ENCODE data around the gene MRPS34.
A peak's percentile ranks its signal among the peaks of the same experiment; 100 is the strongest.

MRPS34 gene

DNA sequence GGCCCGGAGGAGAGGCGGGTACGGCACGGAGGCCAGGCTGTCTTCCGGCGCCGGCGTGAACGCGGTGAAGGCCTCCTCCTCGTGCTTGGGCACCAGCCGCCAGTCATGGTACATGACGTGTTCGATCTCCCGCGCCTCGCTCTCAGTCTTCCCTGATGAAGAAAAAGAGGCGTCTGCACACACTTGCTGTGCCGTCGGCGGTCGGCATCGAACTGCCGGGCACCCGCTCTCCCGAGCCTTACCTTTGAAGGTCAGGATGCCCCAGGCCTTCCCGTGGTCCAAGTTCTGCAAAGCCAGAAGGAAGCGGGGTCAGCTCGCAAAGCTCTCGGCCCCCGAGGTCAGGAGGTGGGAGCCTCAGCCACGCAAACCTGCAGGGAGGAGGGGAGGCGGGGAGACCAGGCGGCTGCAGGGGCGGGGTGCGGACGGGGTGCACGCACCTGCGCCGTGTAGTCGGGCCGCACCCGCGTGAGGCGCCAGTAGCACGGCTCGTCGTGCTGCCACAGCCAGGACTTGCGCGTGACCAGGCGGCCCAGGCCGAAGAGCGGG lies 499 bp downstream of the MRPS34 start, which contains the start of gene EME2:
TSS of gene EME2 (plus strand) at position 449 of the 546 bp plus-strand sequence. CDS start 418 bp downstream, outside the sequence.
- TF ChIP-seq, protein P1, sequence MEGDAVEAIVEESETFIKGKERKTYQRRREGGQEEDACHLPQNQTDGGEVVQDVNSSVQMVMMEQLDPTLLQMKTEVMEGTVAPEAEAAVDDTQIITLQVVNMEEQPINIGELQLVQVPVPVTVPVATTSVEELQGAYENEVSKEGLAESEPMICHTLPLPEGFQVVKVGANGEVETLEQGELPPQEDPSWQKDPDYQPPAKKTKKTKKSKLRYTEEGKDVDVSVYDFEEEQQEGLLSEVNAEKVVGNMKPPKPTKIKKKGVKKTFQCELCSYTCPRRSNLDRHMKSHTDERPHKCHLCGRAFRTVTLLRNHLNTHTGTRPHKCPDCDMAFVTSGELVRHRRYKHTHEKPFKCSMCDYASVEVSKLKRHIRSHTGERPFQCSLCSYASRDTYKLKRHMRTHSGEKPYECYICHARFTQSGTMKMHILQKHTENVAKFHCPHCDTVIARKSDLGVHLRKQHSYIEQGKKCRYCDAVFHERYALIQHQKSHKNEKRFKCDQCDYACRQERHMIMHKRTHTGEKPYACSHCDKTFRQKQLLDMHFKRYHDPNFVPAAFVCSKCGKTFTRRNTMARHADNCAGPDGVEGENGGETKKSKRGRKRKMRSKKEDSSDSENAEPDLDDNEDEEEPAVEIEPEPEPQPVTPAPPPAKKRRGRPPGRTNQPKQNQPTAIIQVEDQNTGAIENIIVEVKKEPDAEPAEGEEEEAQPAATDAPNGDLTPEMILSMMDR (IDR thresholded peaks at IDR 0.05; ENCODE audit: insufficient read depth, low read length, missing control alignments), result no peak
- POLR2A ChIA-PET, result interaction anchor here (0.9 to 4.3 kb wide), 4 partner anchors 10 to 81 kb away, joined by 3 to 31 read pairs (median 4); partner anchors contain the start of genes NUBP2 and SPSB3
- H3K4me3 ChIP-seq (ENCODE audit: low read depth, low read length), result peak within 1 kb of the TSS; percentile 81
- CTCF ChIA-PET, result interaction anchor here (0.6 to 1.3 kb wide), 4 partner anchors 8 to 67 kb away, joined by 3 to 7 read pairs (median 4); partner anchors contain the start of genes MAPK8IP3, NUBP2 and SPSB3
- no peak for DNase-seq (ENCODE audit: low read depth, low spot score)

DNA sequence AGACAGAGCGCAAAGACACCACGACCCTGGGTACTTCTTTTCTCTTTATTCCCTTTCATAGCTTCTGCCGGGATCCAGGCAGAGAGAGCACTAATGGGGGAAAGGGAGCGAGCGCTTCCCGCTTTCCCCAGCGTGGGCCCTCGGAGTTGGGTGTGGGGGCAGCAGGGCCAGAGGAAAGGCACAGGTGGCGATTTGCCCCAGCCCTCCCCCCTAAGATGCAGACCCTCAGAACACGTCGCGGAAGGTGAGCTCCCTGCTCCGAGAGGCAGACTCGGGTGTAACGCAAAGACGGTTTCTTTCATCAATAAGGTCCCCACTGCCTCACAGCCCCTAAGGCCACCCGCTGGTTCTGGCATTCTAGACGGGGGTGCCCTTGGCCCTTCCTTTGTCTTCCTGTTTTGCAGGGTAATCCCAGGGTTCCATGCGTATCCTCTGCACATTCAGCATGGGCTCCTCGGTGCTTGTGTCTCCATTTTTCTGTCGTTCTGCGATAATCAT lies 1.0 kb downstream of the MRPS34 start:
- TF ChIP-seq, protein P1 (IDR thresholded peaks at IDR 0.05; ENCODE audit: insufficient read depth, low read length, missing control alignments), result no peak
- CTCF ChIA-PET, result interaction anchor here (1.3 to 1.4 kb wide), 3 partner anchors 26 to 66 kb away, joined by 3 to 7 read pairs (median 4); partner anchors contain the start of gene MAPK8IP3
- POLR2A ChIA-PET, result interaction anchor here (1.0 to 4.3 kb wide), 3 partner anchors 10 to 80 kb away, joined by 3 to 31 read pairs (median 4); partner anchors contain the start of genes NUBP2 and SPSB3
- DNase-seq (ENCODE audit: low read depth, low spot score), result no peak
- H3K4me3 ChIP-seq (ENCODE audit: low read depth, low read length), result peak overlapping the region; percentile 81

DNA sequence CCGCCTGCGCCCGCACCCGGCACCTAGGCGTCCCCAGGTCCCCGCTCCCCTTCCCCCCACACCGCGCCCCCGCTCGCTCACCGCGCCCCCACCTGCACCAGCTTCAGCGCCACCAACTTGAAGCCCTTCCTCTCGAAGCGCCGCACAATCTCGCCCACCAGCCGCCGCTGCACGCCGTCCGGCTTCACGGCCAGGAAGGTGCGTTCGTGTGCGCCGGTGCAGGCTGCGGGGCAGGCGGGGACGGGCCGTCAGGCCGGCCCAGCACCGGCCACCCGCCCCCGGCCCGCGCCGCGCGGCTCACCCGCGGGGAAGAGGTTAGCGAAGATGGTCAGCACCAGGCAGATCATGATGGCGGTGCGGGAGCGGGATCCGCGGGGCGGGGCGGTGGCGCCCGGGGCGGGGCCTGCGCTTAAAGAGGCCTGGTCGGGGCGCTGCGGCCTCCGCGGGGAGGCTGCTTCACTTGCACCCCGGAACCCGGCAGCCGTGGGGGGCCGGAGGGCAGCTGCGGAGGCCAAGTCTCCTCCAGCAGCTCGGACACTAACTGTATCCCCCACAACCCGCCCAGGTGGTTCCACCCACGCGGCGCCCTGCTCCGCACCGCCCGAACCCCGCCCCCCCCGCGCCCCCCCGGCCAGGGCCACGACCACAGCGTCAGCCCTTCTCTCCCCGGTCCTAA lies 1.6 kb downstream of the MRPS34 start, which contains the start of gene NME3:
TSS of gene NME3 (minus strand) at position 356 of the 676 bp plus-strand sequence. CDS start at position 347, 9 bp downstream.
- DNase-seq (ENCODE audit: low read depth, low spot score), result no peak
- peak within 1 kb of the TSS; percentile 81 for H3K4me3 ChIP-seq (ENCODE audit: low read depth, low read length)
- TF ChIP-seq, protein P1 (IDR thresholded peaks at IDR 0.05; ENCODE audit: insufficient read depth, low read length, missing control alignments), result no peak
- ChIA-PET POLR2A (interaction anchor here (0.8 to 4.3 kb wide), 2 partner anchors 11 to 65 kb away, joined by 3 to 31 read pairs; partner anchors contain the start of genes MAPK8IP3, NUBP2 and SPSB3), CTCF (interaction anchor here (1.4 kb wide), 2 partner anchors 25 to 65 kb away, joined by 3 to 4 read pairs; partner anchors contain the start of gene MAPK8IP3)

DNA sequence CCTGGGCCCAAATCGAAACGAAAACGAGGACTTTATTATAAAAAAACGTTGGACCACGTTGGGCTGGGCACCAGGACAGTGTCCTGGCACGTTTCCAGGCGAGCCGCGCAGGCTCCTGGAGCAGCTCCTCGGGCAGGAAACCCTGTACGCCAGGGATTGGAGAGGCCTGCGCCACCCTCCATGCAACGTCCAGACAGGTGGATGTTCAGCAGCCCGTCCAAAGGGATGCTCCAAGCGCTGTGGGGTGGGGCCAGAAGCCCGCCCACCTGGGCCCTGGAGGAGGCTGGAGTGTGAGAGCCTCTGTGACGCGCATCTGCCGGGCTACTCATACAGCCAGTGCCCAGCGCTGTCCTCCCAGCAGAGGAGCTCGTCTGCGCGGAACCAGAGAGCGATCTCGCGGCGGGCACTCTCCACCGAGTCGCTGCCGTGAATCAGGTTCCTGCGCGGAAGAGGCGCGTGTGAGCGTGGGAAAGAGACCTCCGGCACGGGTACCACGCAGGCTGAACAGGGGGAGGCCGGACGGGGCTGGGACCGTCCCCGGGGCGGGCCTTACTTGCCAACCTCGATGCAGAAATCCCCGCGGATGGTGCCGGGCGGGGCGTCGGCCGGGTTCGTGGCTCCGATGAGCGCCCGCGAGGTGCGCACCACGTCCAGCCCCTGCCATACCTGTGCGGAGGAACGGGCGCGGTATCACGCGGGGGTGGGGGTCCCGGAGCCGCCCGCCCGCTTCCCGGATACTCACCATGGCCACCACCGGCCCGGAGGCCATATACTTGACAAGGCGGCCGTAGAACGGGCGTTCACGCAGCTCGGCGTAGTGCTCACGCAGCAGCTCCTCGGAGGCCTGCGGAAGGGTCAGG lies 2.4 kb downstream of the MRPS34 start:
- TF ChIP-seq, protein P1 (IDR thresholded peaks at IDR 0.05; ENCODE audit: insufficient read depth, low read length, missing control alignments), result no peak
- H3K4me3 ChIP-seq (ENCODE audit: low read depth, low read length), result peak overlapping the region; percentile 81
- POLR2A ChIA-PET, result interaction anchor here (0.8 to 4.3 kb wide), 3 partner anchors 12 to 65 kb away, joined by 3 to 31 read pairs (median 3); partner anchors contain the start of genes MAPK8IP3, NUBP2 and SPSB3
- no peak for DNase-seq (ENCODE audit: low read depth, low spot score)
- CTCF ChIA-PET, result interaction anchor here (1.4 kb wide), 2 partner anchors 24 to 64 kb away, joined by 3 to 4 read pairs; partner anchors contain the start of gene MAPK8IP3

DNA sequence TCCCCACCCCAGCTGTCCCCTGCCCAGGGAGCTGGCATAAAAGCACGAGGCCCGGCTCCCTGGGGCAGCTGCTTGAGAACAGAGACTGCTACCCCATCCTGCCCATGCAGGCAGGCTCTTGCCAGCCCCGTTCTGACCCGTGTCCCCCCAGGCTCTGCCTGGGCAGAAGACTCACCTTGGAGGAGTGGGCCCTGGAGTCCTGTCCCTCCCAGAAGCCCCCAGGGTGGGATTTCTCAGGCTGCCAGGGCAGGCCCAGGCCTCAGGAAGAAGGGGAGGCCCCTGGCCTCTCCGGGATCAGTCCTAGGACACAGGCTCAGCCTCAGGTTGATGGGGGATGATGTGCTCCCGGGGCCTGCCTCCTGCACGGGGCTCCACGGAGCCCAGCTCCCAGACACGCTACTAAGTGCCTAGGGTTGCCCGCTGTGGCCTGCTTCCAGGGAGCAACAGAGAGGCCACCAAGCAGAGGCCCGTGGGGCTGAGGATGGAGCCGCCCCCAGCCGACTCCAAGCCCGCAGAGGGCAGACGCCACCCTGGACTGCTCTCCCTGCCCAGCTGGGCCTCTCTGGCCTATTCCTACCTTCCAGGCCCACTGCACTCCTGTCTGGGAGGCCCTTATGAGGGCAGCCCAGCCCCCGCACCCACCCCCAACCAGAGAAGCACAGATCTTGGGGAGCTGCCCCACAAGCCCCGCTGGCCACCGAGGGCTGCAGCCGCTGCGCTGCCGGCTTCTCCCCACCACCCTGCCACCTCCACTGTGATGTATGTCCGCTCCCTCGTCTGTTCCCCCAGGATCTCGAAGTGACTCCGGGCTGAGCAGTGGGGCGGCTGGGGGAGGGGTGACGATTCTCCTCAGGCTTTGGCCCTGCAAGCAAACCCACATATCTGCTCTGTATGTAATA lies 3.3 kb downstream of the MRPS34 start:
- POLR2A ChIA-PET, result interaction anchor here (0.7 to 4.3 kb wide), 3 partner anchors 13 to 24 kb away, joined by 3 to 31 read pairs (median 4); partner anchors contain the start of genes NUBP2 and SPSB3

More for the DNA sequence above, 3.3 kb downstream of the MRPS34 start:
- TF ChIP-seq, protein P1 (IDR thresholded peaks at IDR 0.05; ENCODE audit: insufficient read depth, low read length, missing control alignments), result no peak
- CTCF ChIA-PET, result interaction anchor here (2.2 kb wide), 1 partner anchor 64 kb away, joined by 11 read pairs; the partner anchor contains the start of gene MAPK8IP3
- H3K4me3 ChIP-seq (ENCODE audit: low read depth, low read length), result no peak overlapping the region; the same call in 1 of the 2 replicates
- DNase-seq (ENCODE audit: low read depth, low spot score), result no peak

Data from AG04449 (cell line).